Medulla oblongata (tissue), 1 donor: ENCODE results near the gene FAM131A.

Experiments used
- DNase-seq: peaks from one replicate; pipeline ENCODE4 v3.0.0-alpha.2; 2015; ENCODE audit errors: extremely low spot score

The FAM131A gene

GRCh38 chr3:184395320-184395660 lies 57.9 kb downstream of the FAM131A start:
- DNase-seq: no peak
